ENCODE measurements around the gene PTGR2. TPM values are rescaled to one million over a fixed set of nuclear protein-coding genes. Genes with fewer than 3 reads are reported as not detected.

PTGR2 gene
- total and polyA plus RNA-seq, 2 of the 8 experiments (the other 6 are each of a cell fraction or from before 2014, with no cell fraction given): 6.0 to 17.5 TPM

GRCh38 chr14:73873660-73874059, 22.0 kb downstream of the PTGR2 start:
- FAIRE-seq (no peak), DNase-seq (ENCODE audit: low read depth in 1 of 2, low spot score in 2 of 2) (no peak)
- 93% methylated on average over 3 of the region's 3 CpGs; no CpG with 5 or more reads in 1 of the 2 experiments for WGBS, 2 experiments (ENCODE audit: extremely low coverage in 1 of 2, insufficient coverage in 1 of 2, insufficient read length in 1 of 2, insufficient replicate concordance in 2 of 2, low coverage in 1 of 2, low lambda C conversion rate in 2 of 2, missing lambda C conversion rate in 1 of 2)
- Histone ChIP-seq H4K91ac (replicated peaks; ENCODE audit: insufficient read length, low read length) (no peak overlapping the region), H3K4me2 (ENCODE audit: insufficient read depth in 1 of 2, low read depth in 2 of 2, low read length in 2 of 2) (no peak overlapping the region), H3K9ac (replicated peaks in 1 of 4; ENCODE audit: extremely low read depth in 1 of 4, low read depth in 3 of 4, low read length in 3 of 4) (no peak overlapping the region), H3K27ac (ENCODE audit: low read depth, low read length) (no peak overlapping the region), H3K79me1 (ENCODE audit: low read depth, low read length) (no peaks in the 10 kb centered on the region), H4K20me1 (replicated peaks in 1 of 2; ENCODE audit: control insufficient read depth in 1 of 2, insufficient read depth in 2 of 2, low read length in 2 of 2) (no peaks in the 10 kb centered on the region), H2BK5ac (ENCODE audit: low read depth, low read length) (no peak overlapping the region), H3K9me3 (ENCODE audit: insufficient read depth in 2 of 2, low read depth in 1 of 2, low read length in 1 of 2) (no peaks in the 10 kb centered on the region), H2BK120ac (replicated peaks; ENCODE audit: low read depth, low read length) (no peak overlapping the region), H4K5ac (ENCODE audit: insufficient read length, low read depth, low read length) (no peak overlapping the region), H3K18ac (ENCODE audit: extremely low read depth, low read length) (no peak overlapping the region), H3K23me2 (ENCODE audit: low read depth, low read length) (no peaks in the 10 kb centered on the region), H3K79me2 (ENCODE audit: control insufficient read depth in 1 of 2, insufficient read depth in 2 of 2, low read length in 2 of 2) (no peaks in the 10 kb centered on the region), H2BK12ac (ENCODE audit: low read depth, low read length) (no peak overlapping the region), H3K23ac (ENCODE audit: insufficient read length) (no peak overlapping the region), H4K8ac (ENCODE audit: extremely low read depth, insufficient read depth, low read length) (no peak overlapping the region), H2BK20ac (ENCODE audit: low read length) (no peak overlapping the region), H3K36me3 (ENCODE audit: control insufficient read depth in 2 of 4, insufficient read depth in 4 of 4, low read length in 3 of 4) (no peaks in the 10 kb centered on the region; a peak in 1 of 8 replicates), H2BK15ac (ENCODE audit: low read length) (no peak overlapping the region), H3K56ac (replicated peaks; ENCODE audit: insufficient read length, low read depth, low read length) (no peak overlapping the region), H2AK5ac (ENCODE audit: low read depth, low read length) (no peak overlapping the region), H2AFZ (ENCODE audit: low read length) (no peak overlapping the region), H3K4me1 (replicated peaks in 1 of 4; ENCODE audit: control insufficient read depth in 3 of 4, insufficient read depth in 4 of 4, low read length in 3 of 4) (no peaks in the 10 kb centered on the region), H3K27me3 (replicated peaks in 1 of 4; ENCODE audit: control insufficient read depth in 3 of 4, extremely low read depth in 1 of 4, insufficient read depth in 3 of 4, low read length in 3 of 4) (no peaks in the 10 kb centered on the region), H3K14ac (ENCODE audit: insufficient read length) (no peak overlapping the region), H3K4me3 (ENCODE audit: extremely low read depth in 1 of 4, insufficient read depth in 2 of 4, low read depth in 3 of 4, low read length in 4 of 4) (no peak overlapping the region), H3K4ac (replicated peaks; ENCODE audit: insufficient read length, low read depth, low read length) (no peak overlapping the region)
- TF ChIP-seq RBBP5 (IDR thresholded peaks at IDR 0.05; ENCODE audit: borderline replicate concordance, low read depth, low read length): no peak
- no peak for TF ChIP-seq CBX8 (IDR thresholded peaks at IDR 0.05; ENCODE audit: borderline replicate concordance, low read depth, low read length)
- TF ChIP-seq TAF7 (optimal IDR thresholded peaks at IDR 0.05; ENCODE audit: borderline replicate concordance, low read depth, low read length): no peak
- no peak for TF ChIP-seq SAP30 (IDR thresholded peaks at IDR 0.05; ENCODE audit: insufficient read depth, insufficient replicate concordance, low read length)
- TF ChIP-seq CREB1 (IDR thresholded peaks at IDR 0.05): no peak
- TF ChIP-seq GTF2F1 (IDR thresholded peaks at IDR 0.05; ENCODE audit: borderline replicate concordance, low read depth, low read length): no peak
- no peak for TF ChIP-seq RNF2 (IDR thresholded peaks at IDR 0.05; ENCODE audit: borderline replicate concordance, low read depth, low read length, missing control alignments, poor library complexity, severe bottlenecking)
- no peak for TF ChIP-seq BRCA1 (IDR thresholded peaks at IDR 0.05; ENCODE audit: low read depth, low read length)
- CTCF ChIA-PET (ENCODE audit: partially characterized antibody): interaction anchor here (0.9 kb wide), 1 partner anchor 47 kb away, joined by 3 read pairs; no protein-coding TSS in a partner anchor
- POLR2A ChIA-PET (ENCODE audit: partially characterized antibody): interaction anchor here (0.6 kb wide), 1 partner anchor 39 kb away, joined by 3 read pairs; no protein-coding TSS in a partner anchor
